OCI-LY1 (cell line): Measurements from ENCODE around the gene TFF3.

Source experiments
- H2AFZ ChIP-seq: fragments of 200-600 bp; sonication (generic), shearing (Covaris generic); 2 replicates; pipeline ENCODE4 v1.6.0; 2014; ENCODE audit warnings: antibody characterized with exemption, mild to moderate bottlenecking, low read length
- H3F3A ChIP-seq: fragments of 200-600 bp; sonication (generic), shearing (Covaris generic); 2 replicates; pipeline ENCODE4 v1.6.0; 2014; ENCODE audit warnings: mild to moderate bottlenecking, antibody characterized with exemption, low read length, moderate library complexity; ENCODE audit not compliant: insufficient read depth
- H3K27ac ChIP-seq: fragments of 200-600 bp; sonication (generic); 2 replicates; pipeline ENCODE4 v1.5.1; 2014; ENCODE audit warnings: low read length, mixed run types, mild to moderate bottlenecking, low read depth; ENCODE audit not compliant: poor library complexity, severe bottlenecking
- H3K27me3 ChIP-seq: fragments of 200-600 bp; sonication (generic); 2 replicates; pipeline ENCODE4 v1.6.0; 2014; ENCODE audit warnings: antibody characterized with exemption, mild to moderate bottlenecking, low read length, moderate library complexity; ENCODE audit not compliant: insufficient read depth
- H3K36me3 ChIP-seq: fragments of 200-600 bp; sonication (generic); 2 replicates; pipeline ENCODE4 v1.6.1; 2014; ENCODE audit warnings: mild to moderate bottlenecking, antibody characterized with exemption, low read length, moderate library complexity, mixed read lengths; ENCODE audit not compliant: insufficient read depth
- H3K4me1 ChIP-seq: fragments of 200-600 bp; sonication (generic); 2 replicates; pipeline ENCODE4 v1.5.1; 2014; ENCODE audit warnings: mild to moderate bottlenecking, low read length, moderate library complexity; ENCODE audit not compliant: insufficient read depth, severe bottlenecking
- H3K4me2 ChIP-seq: fragments of 200-600 bp; sonication (generic), shearing (Covaris generic); 2 replicates; pipeline ENCODE4 v1.6.1; 2014; ENCODE audit warnings: low read length
- H3K4me3 ChIP-seq: fragments of 200-600 bp; sonication (generic); 2 replicates; pipeline ENCODE4 v1.5.1; 2014; ENCODE audit warnings: low read length, low read depth, mild to moderate bottlenecking, mixed read lengths; ENCODE audit not compliant: poor library complexity, severe bottlenecking
- H3K79me2 ChIP-seq: fragments of 200-600 bp; shearing (Covaris generic); 2 replicates; pipeline ENCODE4 v1.6.1; 2016; ENCODE audit warnings: mixed run types, low read length, mixed read lengths; ENCODE audit not compliant: insufficient read depth
- H3K9ac ChIP-seq: fragments of 200-600 bp; sonication (generic), shearing (Covaris generic); 2 replicates; pipeline ENCODE4 v1.6.1; 2014; ENCODE audit warnings: mild to moderate bottlenecking, low read length, mixed read lengths
- H3K9me2 ChIP-seq: fragments of 200-600 bp; sonication (generic), shearing (Covaris generic); 2 replicates; pipeline ENCODE4 v1.6.1; 2014; ENCODE audit warnings: low read depth, mild to moderate bottlenecking, low read length, mixed read lengths
- H3K9me3 ChIP-seq: fragments of 200-600 bp; shearing (Covaris generic); 2 replicates; pipeline ENCODE4 v1.6.1; 2014; ENCODE audit warnings: low read length, mixed read lengths
- H4K20me1 ChIP-seq: fragments of 200-600 bp; sonication (generic), shearing (Covaris generic); 2 replicates; pipeline ENCODE4 v1.6.0; 2016; ENCODE audit warnings: mild to moderate bottlenecking, low read length; ENCODE audit not compliant: insufficient read depth
- EZH2 ChIP-seq: fragments of 200-600 bp; sonication (generic), shearing (Covaris generic); IDR thresholded peaks from 2 replicates; pipeline ENCODE4 v1.8.0; 2017; ENCODE audit warnings: borderline replicate concordance, mixed run types, mild to moderate bottlenecking, antibody characterized with exemption, low read length, moderate library complexity, mixed read lengths
- TF ChIP-seq, protein P1 (sequence below): fragments of 200-600 bp; sonication (generic), shearing (Covaris generic); IDR thresholded peaks from 2 replicates; pipeline ENCODE4 v1.5.1; 2017; ENCODE audit warnings: mild to moderate bottlenecking, antibody characterized with exemption, low read length, moderate library complexity, mixed read lengths

Gene TFF3

DNA sequence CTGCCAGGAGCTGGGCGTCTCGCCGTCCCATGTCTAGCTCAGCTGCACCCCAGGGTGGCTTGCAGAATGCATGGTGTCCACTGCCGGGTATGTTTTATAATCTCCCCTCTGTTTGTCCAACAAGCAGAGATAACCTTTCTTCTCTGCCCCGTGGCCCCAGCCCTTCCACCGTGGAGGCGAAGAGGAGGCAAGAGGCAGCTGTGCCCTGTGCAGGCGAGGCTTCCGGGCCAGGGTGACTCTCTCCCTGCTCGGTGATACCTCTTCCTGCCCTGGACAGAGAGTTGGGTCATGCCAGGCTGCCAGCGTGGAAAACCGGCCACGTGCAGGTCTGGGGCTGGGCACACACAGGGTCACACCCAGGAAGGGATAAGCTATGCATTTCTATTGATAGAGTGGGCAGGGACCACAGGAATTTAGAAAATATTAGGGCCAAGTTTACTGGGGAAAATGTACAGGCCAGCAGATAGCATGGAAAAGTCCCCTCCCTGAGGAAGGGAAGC, 35.8 kb upstream of the TFF3 start, which contains the start of gene TFF2:
TSS of gene TFF2 (minus strand) at position 68 of the 500 bp plus-strand sequence. CDS start at position 31, 37 bp downstream.
- H3K27ac ChIP-seq = no peak within 1 kb of the TSS
- no peak within 1 kb of the TSS for H2AFZ ChIP-seq
- H3K4me2 ChIP-seq = no peak within 1 kb of the TSS

DNA sequence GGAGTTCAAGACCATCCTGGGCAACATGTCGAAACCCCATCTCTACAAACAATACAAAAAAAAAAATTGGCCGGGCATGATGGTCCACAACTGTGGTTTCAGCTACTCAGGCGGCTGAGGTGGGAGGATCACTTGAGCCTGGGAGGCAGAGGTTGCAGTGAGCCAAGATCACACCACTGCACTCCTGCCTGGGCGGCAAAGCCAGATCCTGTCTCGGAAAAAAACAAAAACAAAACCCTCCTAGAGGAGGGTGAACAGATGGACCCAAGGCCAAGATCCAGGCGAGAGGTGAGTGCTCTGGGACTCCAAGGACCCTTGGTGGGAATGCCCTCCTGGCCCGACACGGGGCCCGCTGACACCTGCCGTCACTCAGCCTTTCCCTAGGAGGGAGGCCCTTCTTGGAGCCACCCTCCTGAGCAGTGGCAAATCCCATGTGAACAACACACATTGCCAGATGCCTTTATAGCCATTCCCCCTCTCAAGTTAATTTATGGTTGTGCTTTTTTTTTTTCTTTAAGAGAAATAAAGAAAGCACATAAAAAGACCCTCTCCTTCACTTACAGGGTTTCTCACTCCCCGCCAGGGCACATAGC, 35.2 kb upstream of the TFF3 start:
- Histone ChIP-seq H3K36me3 (no peaks in the 10 kb centered on the region), H4K20me1 (no peaks in the 10 kb centered on the region), H3K4me2 (no peak overlapping the region), H2AFZ (no peak overlapping the region), H3K9ac (no peak overlapping the region), H3K4me3 (no peak overlapping the region), H3K4me1 (no peaks in the 10 kb centered on the region), H3K79me2 (no peaks in the 10 kb centered on the region), H3K27me3 (peaks cover 27% of the 10 kb centered on the region; the same call in 1 of the 2 replicates), H3K27ac (no peak overlapping the region), H3F3A (no peaks in the 10 kb centered on the region), H3K9me3 (peaks cover 5% of the 10 kb centered on the region; the same call in 1 of the 2 replicates), H3K9me2 (no peaks in the 10 kb centered on the region)
- TF ChIP-seq EZH2 = no peak
- TF ChIP-seq, protein P1, sequence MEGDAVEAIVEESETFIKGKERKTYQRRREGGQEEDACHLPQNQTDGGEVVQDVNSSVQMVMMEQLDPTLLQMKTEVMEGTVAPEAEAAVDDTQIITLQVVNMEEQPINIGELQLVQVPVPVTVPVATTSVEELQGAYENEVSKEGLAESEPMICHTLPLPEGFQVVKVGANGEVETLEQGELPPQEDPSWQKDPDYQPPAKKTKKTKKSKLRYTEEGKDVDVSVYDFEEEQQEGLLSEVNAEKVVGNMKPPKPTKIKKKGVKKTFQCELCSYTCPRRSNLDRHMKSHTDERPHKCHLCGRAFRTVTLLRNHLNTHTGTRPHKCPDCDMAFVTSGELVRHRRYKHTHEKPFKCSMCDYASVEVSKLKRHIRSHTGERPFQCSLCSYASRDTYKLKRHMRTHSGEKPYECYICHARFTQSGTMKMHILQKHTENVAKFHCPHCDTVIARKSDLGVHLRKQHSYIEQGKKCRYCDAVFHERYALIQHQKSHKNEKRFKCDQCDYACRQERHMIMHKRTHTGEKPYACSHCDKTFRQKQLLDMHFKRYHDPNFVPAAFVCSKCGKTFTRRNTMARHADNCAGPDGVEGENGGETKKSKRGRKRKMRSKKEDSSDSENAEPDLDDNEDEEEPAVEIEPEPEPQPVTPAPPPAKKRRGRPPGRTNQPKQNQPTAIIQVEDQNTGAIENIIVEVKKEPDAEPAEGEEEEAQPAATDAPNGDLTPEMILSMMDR = no peak

More for the DNA sequence above, 35.8 kb upstream of the TFF3 start, which contains the start of gene TFF2:
- Histone ChIP-seq H3K36me3 (no peaks in the 10 kb centered on the region), H3K4me1 (no peaks in the 10 kb centered on the region), H3K9ac (no peak within 1 kb of the TSS), H4K20me1 (no peaks in the 10 kb centered on the region), H3K27me3 (peaks cover 32% of the 10 kb centered on the region; the same call in 1 of the 2 replicates), H3K9me3 (peaks cover 5% of the 10 kb centered on the region; the same call in 1 of the 2 replicates), H3K79me2 (no peaks in the 10 kb centered on the region), H3K4me3 (no peak within 1 kb of the TSS), H3F3A (no peaks in the 10 kb centered on the region), H3K9me2 (no peaks in the 10 kb centered on the region)
- TF ChIP-seq EZH2 = no peak
- TF ChIP-seq, protein P1 = no peak

DNA sequence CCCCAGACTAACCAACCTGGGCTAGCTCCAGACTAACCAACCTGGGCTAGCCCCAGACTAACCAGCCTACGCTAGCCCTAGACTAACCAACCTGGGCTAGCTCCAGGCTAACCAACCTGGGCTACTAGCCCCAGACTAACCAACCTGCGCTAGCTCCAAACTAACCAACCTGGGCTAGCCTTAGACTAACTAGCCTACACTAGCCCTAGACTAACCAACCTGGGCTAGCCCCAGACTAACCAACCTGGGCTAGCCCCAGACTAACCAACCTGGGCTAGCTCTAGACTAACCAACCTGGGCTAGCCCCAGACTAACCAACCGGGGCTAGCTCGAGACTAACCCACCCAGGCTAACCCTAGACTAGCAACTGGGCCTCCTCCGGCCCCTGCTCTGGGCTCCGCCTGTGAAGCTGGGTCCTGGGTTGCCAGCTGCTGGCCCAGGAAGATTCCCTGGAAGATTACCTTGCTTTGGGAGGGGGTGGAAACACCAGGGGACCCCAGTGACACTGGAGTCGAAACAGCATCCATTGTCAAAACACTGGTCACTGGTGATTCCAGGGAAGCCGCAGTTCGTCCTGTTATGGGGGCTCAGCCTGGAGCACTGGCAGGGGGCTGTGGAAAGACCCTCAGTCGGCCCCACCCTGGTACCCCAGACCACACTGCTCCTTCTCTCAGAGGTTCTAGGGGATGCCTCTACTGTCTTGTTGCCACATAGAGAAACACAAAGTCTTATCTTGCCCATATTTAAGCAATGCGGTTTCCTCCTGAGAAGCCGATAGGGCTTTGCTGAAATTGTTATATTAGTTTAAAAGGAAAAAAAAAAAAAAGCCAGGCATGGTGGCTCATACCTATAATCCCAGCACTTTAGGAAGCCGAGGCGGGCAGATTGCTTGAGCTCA, 34.5 kb upstream of the TFF3 start:
- H3K4me3 ChIP-seq = no peak overlapping the region
- no peaks in the 10 kb centered on the region for H3K9me3 ChIP-seq
- H4K20me1 ChIP-seq = no peaks in the 10 kb centered on the region
- no peak overlapping the region for H3K27ac ChIP-seq
- H2AFZ ChIP-seq = no peak overlapping the region
- no peaks in the 10 kb centered on the region for H3K4me1 ChIP-seq
- TF ChIP-seq, protein P1 = no peak
- TF ChIP-seq EZH2 = no peak
- no peaks in the 10 kb centered on the region for H3K79me2 ChIP-seq
- no peak overlapping the region for H3K9ac ChIP-seq
- H3K4me2 ChIP-seq = no peak overlapping the region
- no peaks in the 10 kb centered on the region for H3F3A ChIP-seq
- peaks cover 22% of the 10 kb centered on the region; the same call in 1 of the 2 replicates for H3K27me3 ChIP-seq
- H3K36me3 ChIP-seq = no peaks in the 10 kb centered on the region
- H3K9me2 ChIP-seq = no peaks in the 10 kb centered on the region
